HepG2 (cell line): ENCODE results near the gene EMILIN1. TPM values are rescaled to one million over a fixed set of nuclear protein-coding genes. Genes with fewer than 3 reads are reported as not detected.

Source experiments
- CHD4 ChIP-seq: fragments of 200-600 bp; sonication (generic); IDR thresholded peaks from 2 replicates; pipeline ENCODE4 v1.7.0; 2017; ENCODE audit warnings: mild to moderate bottlenecking, low read length, borderline replicate concordance
- FOXA1 ChIP-seq, 2 experiments: fragments of 450-650 bp in 1 of 2; sonication (generic) in 1 of 2; formaldehyde crosslinking in 1 of 2; IDR thresholded peaks; 2 replicates each; pipeline versions ENCODE4 v1.4.0 to v1.6.1; 2016 to 2020; ENCODE audit warnings: missing genetic modification reagents in 1 of 2
- HNF4A ChIP-seq: sonication (generic); formaldehyde crosslinking; IDR thresholded peaks from 2 replicates; pipeline ENCODE4 v1.4.0; 2020; ENCODE audit warnings: missing genetic modification reagents
- HNF4G ChIP-seq, 2 experiments: sonication (generic) in 1 of 2; formaldehyde crosslinking in 1 of 2; IDR thresholded peaks; 2 replicates each; pipeline versions ENCODE4 v1.4.0 to v1.6.1; 2011 to 2020; ENCODE audit warnings: borderline replicate concordance in 2 of 2, low read depth in 2 of 2, mild to moderate bottlenecking in 2 of 2, low read length in 1 of 2, missing genetic modification reagents in 1 of 2, moderate library complexity in 1 of 2
- PHB2 ChIP-seq: fragments of 450-650 bp; IDR thresholded peaks from 2 replicates; pipeline ENCODE4 v1.6.1; 2018; ENCODE audit not compliant: partially characterized antibody
- POLR2AphosphoS2 ChIP-seq: IDR thresholded peaks from 2 replicates; pipeline ENCODE4 v1.6.1; 2011; ENCODE audit warnings: low read depth, low read length, improper control_type of control experiment
- SP5 ChIP-seq: IDR thresholded peaks from 2 replicates; pipeline ENCODE4 v1.6.1; 2016; ENCODE audit warnings: low read depth, borderline replicate concordance
- TAF1 ChIP-seq: sonication (generic); formaldehyde crosslinking; IDR thresholded peaks from 2 replicates; pipeline ENCODE4 v1.4.0; 2020; ENCODE audit warnings: missing genetic modification reagents
- TBX3 ChIP-seq: fragments of 450-650 bp; IDR thresholded peaks from 2 replicates; pipeline ENCODE4 v1.6.1; 2017; ENCODE audit warnings: antibody characterized with exemption, mild to moderate bottlenecking, inconsistent platforms, borderline replicate concordance
- ZFP1 ChIP-seq: IDR thresholded peaks from 2 replicates; pipeline ENCODE4 v1.6.1; 2016
- ZNF629 ChIP-seq: sonication (generic); formaldehyde crosslinking; conservative IDR thresholded peaks from 2 replicates; pipeline ENCODE4 v1.5.0; 2020; ENCODE audit warnings: missing genetic modification reagents
- ZNF674 ChIP-seq: sonication (generic); formaldehyde crosslinking; IDR thresholded peaks from 2 replicates; pipeline ENCODE4 v1.5.0; 2020; ENCODE audit warnings: low read depth, mild to moderate bottlenecking, missing genetic modification reagents
- ZNF713 ChIP-seq: sonication (generic); formaldehyde crosslinking; IDR thresholded peaks from 2 replicates; pipeline ENCODE4 v1.4.0; 2020; ENCODE audit warnings: mild to moderate bottlenecking, missing genetic modification reagents
- ZNF749 ChIP-seq: sonication (generic); formaldehyde crosslinking; IDR thresholded peaks from 2 replicates; pipeline ENCODE4 v1.8.0; 2022; ENCODE audit warnings: mild to moderate bottlenecking, missing genetic modification reagents, moderate library complexity, borderline replicate concordance
- ZSCAN9 ChIP-seq: IDR thresholded peaks from 2 replicates; pipeline ENCODE4 v1.6.1; 2016; ENCODE audit warnings: borderline replicate concordance
- polyA plus RNA-seq, 8 experiments: library from polyadenylated mRNA; depleted of rRNA in 3 of 8; stranded (reverse) in 7 of 8; unstranded in 1 of 8; fragments of >200 nt; fragmentation: Illumina TruSeq in 4 of 8; extraction: Trizol in 4 of 8; gene quantifications; 2 replicates each; pipeline versions ENCODE4 v1.2.1 to v1.2.3, GENCODE V29; 2011 to 2016; ENCODE audit warnings: low read depth in 4 of 8, missing spikeins in 1 of 8, mixed read lengths in 1 of 8; ENCODE audit not compliant: insufficient read depth in 1 of 8
- total RNA-seq, 5 experiments: library from RNA; depleted of rRNA; stranded (reverse); fragments of >200 nt; fragmentation: Illumina TruSeq; extraction: Trizol; gene quantifications; 2 replicates each; pipeline ENCODE4 v1.2.3, GENCODE V29; 2016; ENCODE audit warnings: low read depth in 1 of 5
- TF ChIP-seq, protein P1 (sequence below), 2 experiments: fragments of 450-650 bp in 1 of 2; sonication (generic) in 1 of 2; formaldehyde crosslinking in 1 of 2; IDR thresholded peaks; 2 replicates each; pipeline versions ENCODE4 v1.6.1 to v1.8.0; 2016 to 2022; ENCODE audit warnings: antibody characterized with exemption in 1 of 2, mild to moderate bottlenecking in 1 of 2, missing genetic modification reagents in 1 of 2
- TF ChIP-seq, protein P2 (sequence below): sonication (generic); formaldehyde crosslinking; IDR thresholded peaks from 2 replicates; pipeline ENCODE4 v1.4.0; 2020; ENCODE audit warnings: missing genetic modification reagents

EMILIN1 gene
- total and polyA plus RNA-seq, 2 of the 13 experiments (the other 11 are each of a cell fraction or from before 2014, with no cell fraction given): 8.1 to 9.7 TPM

DNA sequence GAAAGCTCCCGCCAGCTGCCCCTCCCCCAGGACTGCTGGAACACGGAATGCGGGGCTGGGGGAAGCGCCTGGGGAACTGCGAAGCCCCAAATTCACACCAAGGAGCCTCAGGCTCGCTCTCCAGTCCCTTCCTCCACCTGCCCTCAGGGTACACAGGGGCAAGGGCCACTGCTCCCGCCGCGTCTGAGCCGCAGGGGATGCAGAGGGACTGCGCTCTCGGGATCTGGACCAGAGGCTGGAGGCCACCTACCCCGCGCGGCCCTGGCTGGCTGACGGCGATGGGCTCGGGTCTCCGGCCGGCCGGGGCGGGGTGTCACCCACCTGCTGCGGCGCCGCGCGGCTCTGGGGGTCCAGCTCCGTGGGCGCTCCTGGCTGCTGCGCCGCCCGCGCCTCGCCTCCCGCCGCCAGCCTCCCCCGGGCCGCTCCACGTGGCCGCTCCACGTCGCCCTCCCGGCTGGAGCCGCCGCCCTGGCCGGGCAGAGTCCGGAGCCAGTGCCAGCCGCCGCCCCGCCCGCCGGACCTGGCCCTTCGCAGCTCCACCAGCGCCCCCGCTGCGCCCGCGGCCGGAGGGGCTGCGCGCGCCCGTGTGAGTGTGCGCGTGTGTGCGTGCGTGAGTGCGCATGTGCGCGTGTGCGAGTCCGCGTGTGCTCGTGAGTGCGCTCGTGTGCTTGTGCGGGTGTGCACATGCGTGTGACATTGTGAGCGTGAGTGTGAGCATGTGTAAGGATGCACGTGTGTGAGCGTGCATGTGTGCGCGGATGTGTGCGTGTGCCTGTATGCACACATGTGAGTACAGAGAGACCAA lies 40.3 kb downstream of the EMILIN1 start, which contains the start of gene CGREF1 (continued):
- TF ChIP-seq, protein P1, sequence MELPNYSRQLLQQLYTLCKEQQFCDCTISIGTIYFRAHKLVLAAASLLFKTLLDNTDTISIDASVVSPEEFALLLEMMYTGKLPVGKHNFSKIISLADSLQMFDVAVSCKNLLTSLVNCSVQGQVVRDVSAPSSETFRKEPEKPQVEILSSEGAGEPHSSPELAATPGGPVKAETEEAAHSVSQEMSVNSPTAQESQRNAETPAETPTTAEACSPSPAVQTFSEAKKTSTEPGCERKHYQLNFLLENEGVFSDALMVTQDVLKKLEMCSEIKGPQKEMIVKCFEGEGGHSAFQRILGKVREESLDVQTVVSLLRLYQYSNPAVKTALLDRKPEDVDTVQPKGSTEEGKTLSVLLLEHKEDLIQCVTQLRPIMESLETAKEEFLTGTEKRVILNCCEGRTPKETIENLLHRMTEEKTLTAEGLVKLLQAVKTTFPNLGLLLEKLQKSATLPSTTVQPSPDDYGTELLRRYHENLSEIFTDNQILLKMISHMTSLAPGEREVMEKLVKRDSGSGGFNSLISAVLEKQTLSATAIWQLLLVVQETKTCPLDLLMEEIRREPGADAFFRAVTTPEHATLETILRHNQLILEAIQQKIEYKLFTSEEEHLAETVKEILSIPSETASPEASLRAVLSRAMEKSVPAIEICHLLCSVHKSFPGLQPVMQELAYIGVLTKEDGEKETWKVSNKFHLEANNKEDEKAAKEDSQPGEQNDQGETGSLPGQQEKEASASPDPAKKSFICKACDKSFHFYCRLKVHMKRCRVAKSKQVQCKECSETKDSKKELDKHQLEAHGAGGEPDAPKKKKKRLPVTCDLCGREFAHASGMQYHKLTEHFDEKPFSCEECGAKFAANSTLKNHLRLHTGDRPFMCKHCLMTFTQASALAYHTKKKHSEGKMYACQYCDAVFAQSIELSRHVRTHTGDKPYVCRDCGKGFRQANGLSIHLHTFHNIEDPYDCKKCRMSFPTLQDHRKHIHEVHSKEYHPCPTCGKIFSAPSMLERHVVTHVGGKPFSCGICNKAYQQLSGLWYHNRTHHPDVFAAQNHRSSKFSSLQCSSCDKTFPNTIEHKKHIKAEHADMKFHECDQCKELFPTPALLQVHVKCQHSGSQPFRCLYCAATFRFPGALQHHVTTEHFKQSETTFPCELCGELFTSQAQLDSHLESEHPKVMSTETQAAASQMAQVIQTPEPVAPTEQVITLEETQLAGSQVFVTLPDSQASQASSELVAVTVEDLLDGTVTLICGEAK (IDR thresholded peaks at IDR 0.05): no peak
- TF ChIP-seq, protein P1 (CRISPR knock-in tag; IDR thresholded peaks at IDR 0.05): no peak
- TF ChIP-seq HNF4A (CRISPR knock-in tag) (no peak), ZNF629 (CRISPR knock-in tag) (no peak), PHB2 (no peak), HNF4G (IDR thresholded peaks at IDR 0.05; ENCODE audit: borderline replicate concordance, low read depth, low read length) (no peak), HNF4G (CRISPR knock-in tag; IDR thresholded peaks at IDR 0.05; ENCODE audit: borderline replicate concordance, low read depth) (no peak), ZFP1 (CRISPR knock-in tag) (no peak), ZNF674 (CRISPR knock-in tag) (0 out of 2 replicates have a peak, but pooled peaks have one; percentile 25), ZNF749 (CRISPR knock-in tag) (peak; percentile 70; the same call in 1 of the 2 replicates), FOXA1 (IDR thresholded peaks at IDR 0.05) (no peak), FOXA1 (CRISPR knock-in tag; IDR thresholded peaks at IDR 0.05) (no peak), TAF1 (CRISPR knock-in tag) (no peak), CHD4 (no peak), POLR2AphosphoS2 (no peak), ZSCAN9 (CRISPR knock-in tag) (no peak), ZNF713 (CRISPR knock-in tag) (no peak), TBX3 (no peak), SP5 (CRISPR knock-in tag) (no peak)
- TF ChIP-seq, protein P2, sequence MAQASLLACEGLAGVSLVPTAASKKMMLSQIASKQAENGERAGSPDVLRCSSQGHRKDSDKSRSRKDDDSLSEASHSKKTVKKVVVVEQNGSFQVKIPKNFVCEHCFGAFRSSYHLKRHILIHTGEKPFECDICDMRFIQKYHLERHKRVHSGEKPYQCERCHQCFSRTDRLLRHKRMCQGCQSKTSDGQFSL (CRISPR knock-in tag): no peak
